Astrocyte (in vitro differentiated cells and primary cell): ENCODE data around the gene AHNAK. TPM values are rescaled to one million over a fixed set of nuclear protein-coding genes. Genes with fewer than 3 reads are reported as not detected.

Experiments
- DNase-seq: peaks from one replicate; pipeline ENCODE4 v3.0.0-alpha.2; 2010; ENCODE audit warnings: low read depth
- FAIRE-seq: peaks from 2 replicates; lab custom pipeline; 2011; peaks lifted over from hg19 to GRCh38; lab: Jason Lieb, UNC
- H2AFZ ChIP-seq: 2 replicates; pipeline ENCODE4 v1.6.0; 2012; ENCODE audit warnings: low read depth, low read length, inconsistent platforms
- H3K27ac ChIP-seq: 2 replicates; pipeline ENCODE4 v1.5.1; 2011; ENCODE audit warnings: low read depth, low read length, inconsistent platforms
- H3K27me3 ChIP-seq: 2 replicates; pipeline ENCODE4 v1.6.0; 2011; ENCODE audit warnings: low read length, inconsistent platforms; ENCODE audit not compliant: insufficient read depth
- H3K36me3 ChIP-seq: 2 replicates; pipeline ENCODE4 v1.5.1; 2011; ENCODE audit warnings: low read length, inconsistent platforms; ENCODE audit not compliant: insufficient read depth
- H3K4me1 ChIP-seq: 2 replicates; pipeline ENCODE4 v1.5.1; 2011; ENCODE audit warnings: low read length, inconsistent platforms; ENCODE audit not compliant: insufficient read depth
- H3K4me2 ChIP-seq: 2 replicates; pipeline ENCODE4 v1.6.0; 2012; ENCODE audit warnings: low read length, inconsistent platforms
- H3K4me3 ChIP-seq: 2 replicates; pipeline ENCODE4 v1.5.1; 2011; ENCODE audit warnings: low read depth, mild to moderate bottlenecking, low read length, inconsistent platforms; ENCODE audit not compliant: insufficient read depth
- H3K79me2 ChIP-seq: 2 replicates; pipeline ENCODE4 v1.6.0; 2012; ENCODE audit warnings: mild to moderate bottlenecking, low read length, inconsistent platforms; ENCODE audit not compliant: insufficient read depth
- H3K9ac ChIP-seq: 2 replicates; pipeline ENCODE4 v1.6.0; 2012; ENCODE audit warnings: mild to moderate bottlenecking, low read length, inconsistent platforms
- H3K9me3 ChIP-seq: 2 replicates; pipeline ENCODE4 v1.5.1; 2012; ENCODE audit warnings: low read depth, mild to moderate bottlenecking, low read length, inconsistent platforms; ENCODE audit not compliant: insufficient read depth
- H4K20me1 ChIP-seq: 2 replicates; pipeline ENCODE4 v1.6.0; 2012; ENCODE audit warnings: low read length, inconsistent platforms; ENCODE audit not compliant: insufficient read depth
- H3K27ac Mint-ChIP-seq: one replicate; pipeline ENCODE4 v1.8.0; 2021; ENCODE audit warnings: mild to moderate bottlenecking, mixed read lengths; ENCODE audit not compliant: unreplicated experiment
- H3K27me3 Mint-ChIP-seq: one replicate; pipeline ENCODE4 v1.8.0; 2021; ENCODE audit warnings: low read depth, mixed read lengths; ENCODE audit not compliant: unreplicated experiment
- H3K36me3 Mint-ChIP-seq: one replicate; pipeline ENCODE4 v1.8.0; 2021; ENCODE audit warnings: low read depth, mixed read lengths; ENCODE audit not compliant: unreplicated experiment
- H3K4me1 Mint-ChIP-seq: one replicate; pipeline ENCODE4 v1.8.0; 2021; ENCODE audit warnings: low read depth, mixed read lengths; ENCODE audit not compliant: unreplicated experiment
- H3K4me3 Mint-ChIP-seq: one replicate; pipeline ENCODE4 v1.8.0; 2021; ENCODE audit warnings: mild to moderate bottlenecking, moderate library complexity, mixed read lengths; ENCODE audit not compliant: unreplicated experiment
- H3K9me3 Mint-ChIP-seq: one replicate; pipeline ENCODE4 v1.8.0; 2021; ENCODE audit warnings: mild to moderate bottlenecking, mixed read lengths; ENCODE audit not compliant: unreplicated experiment
- CTCF ChIP-seq: IDR thresholded peaks from 2 replicates; pipeline ENCODE4 v1.5.1; 2011; ENCODE audit warnings: low read depth, mild to moderate bottlenecking, inconsistent platforms, low read length, moderate library complexity; ENCODE audit not compliant: insufficient read depth
- EZH2 ChIP-seq: IDR thresholded peaks from 2 replicates; pipeline ENCODE4 v1.6.1; 2012; ENCODE audit warnings: mild to moderate bottlenecking, low read length, inconsistent platforms; ENCODE audit not compliant: insufficient read depth
- total RNA-seq: library from RNA; stranded (reverse); gene quantifications from 2 replicates; pipeline ENCODE4 v1.2.1, GENCODE V29; 2021

Gene AHNAK
- total RNA-seq, 1 donor from 2014 or later: 378 TPM

DNA sequence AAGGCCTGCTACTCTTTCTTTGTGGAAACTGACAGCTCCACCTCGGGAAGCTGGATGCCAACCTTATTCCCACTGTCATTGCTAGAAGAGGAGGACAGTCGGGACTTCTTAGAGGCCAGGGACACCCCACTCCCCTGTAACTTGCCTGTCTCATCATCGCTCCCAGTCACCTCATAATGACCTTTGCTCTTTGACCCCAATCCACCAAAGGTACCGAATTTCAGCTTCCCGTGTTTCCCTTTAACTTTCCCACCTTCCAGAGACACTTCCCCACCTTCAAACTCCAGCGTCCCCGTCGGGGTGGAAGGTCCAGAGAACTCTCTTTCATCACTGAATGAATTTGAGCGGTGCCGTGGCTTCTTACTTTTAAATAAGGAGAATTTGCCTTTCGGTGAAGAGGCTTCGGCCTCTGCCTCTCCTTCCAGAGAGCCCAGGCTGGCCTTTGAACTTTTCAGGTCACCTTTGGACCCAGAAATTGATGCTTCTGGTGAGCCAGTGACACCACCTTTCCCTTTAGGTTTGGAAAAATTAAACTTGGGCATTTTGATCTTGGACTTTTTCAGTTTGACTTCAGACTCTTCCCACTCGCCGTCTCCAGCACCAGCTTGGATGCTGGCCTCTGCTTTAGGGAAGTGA is 29.8 kb downstream of the AHNAK start:
- Histone ChIP-seq H3K4me3 (no peak overlapping the region), H3K27me3 (no peaks in the 10 kb centered on the region), H3K4me1 (no peaks in the 10 kb centered on the region), H4K20me1 (peaks cover 87% of the 10 kb centered on the region), H2AFZ (no peak overlapping the region), H3K9me3 (no peaks in the 10 kb centered on the region), H3K27ac (no peak overlapping the region), H3K4me2 (no peak overlapping the region), H3K79me2 (peaks cover 54% of the 10 kb centered on the region), H3K9ac (no peak overlapping the region), H3K36me3 (peaks cover 55% of the 10 kb centered on the region)
- Mint-ChIP-seq H3K36me3 (peaks cover 45% of the 10 kb centered on the region), H3K4me3 (no peak overlapping the region), H3K27ac (no peak overlapping the region), H3K4me1 (no peaks in the 10 kb centered on the region), H3K9me3 (no peaks in the 10 kb centered on the region), H3K27me3 (peaks cover 3% of the 10 kb centered on the region)
- FAIRE-seq (no peak), DNase-seq (no peak)
- TF ChIP-seq CTCF (no peak), EZH2 (no peak)

GRCh38 chr11:62514151-62514550 is 32.5 kb downstream of the AHNAK start:
- DNase-seq: no peak
- Mint-ChIP-seq H3K27me3 (peaks cover 3% of the 10 kb centered on the region), H3K36me3 (peaks cover 24% of the 10 kb centered on the region), H3K9me3 (no peaks in the 10 kb centered on the region), H3K27ac (no peak overlapping the region), H3K4me1 (no peaks in the 10 kb centered on the region), H3K4me3 (no peak overlapping the region)
- Histone ChIP-seq H3K9me3 (no peaks in the 10 kb centered on the region), H2AFZ (no peak overlapping the region), H3K36me3 (peaks cover 34% of the 10 kb centered on the region), H3K27me3 (no peaks in the 10 kb centered on the region), H3K27ac (no peak overlapping the region), H3K9ac (no peak overlapping the region), H3K4me3 (no peak overlapping the region), H3K4me1 (peaks cover 3% of the 10 kb centered on the region), H3K4me2 (no peak overlapping the region), H4K20me1 (peaks cover 60% of the 10 kb centered on the region), H3K79me2 (peaks cover 28% of the 10 kb centered on the region)
- FAIRE-seq: no peak
- TF ChIP-seq EZH2: no peak
- no peak for TF ChIP-seq CTCF

GRCh38 chr11:62513626-62514025 is 33.0 kb downstream of the AHNAK start:
- Histone ChIP-seq H3K36me3 (peaks cover 29% of the 10 kb centered on the region), H3K4me2 (no peak overlapping the region), H3K27me3 (no peaks in the 10 kb centered on the region), H3K9me3 (no peaks in the 10 kb centered on the region), H3K4me1 (peaks cover 7% of the 10 kb centered on the region), H3K9ac (no peak overlapping the region), H4K20me1 (peaks cover 54% of the 10 kb centered on the region), H3K4me3 (no peak overlapping the region), H3K79me2 (peaks cover 23% of the 10 kb centered on the region), H3K27ac (no peak overlapping the region), H2AFZ (no peak overlapping the region)
- Mint-ChIP-seq H3K27ac (no peak overlapping the region), H3K9me3 (no peaks in the 10 kb centered on the region), H3K27me3 (peaks cover 3% of the 10 kb centered on the region), H3K4me1 (peaks cover 2% of the 10 kb centered on the region), H3K36me3 (peaks cover 21% of the 10 kb centered on the region), H3K4me3 (no peak overlapping the region)
- no peak for DNase-seq
- FAIRE-seq: no peak
- TF ChIP-seq EZH2 (no peak), CTCF (no peak)
